AML-193 (cell line): ENCODE measurements around the gene UCN.
"Not testable (repeated sequence)": the region's sequence is repeated elsewhere in the genome, so short reads cannot be mapped to it uniquely, and the experiment has no call there.

ENCODE experiments used
- DNase-seq, 2 experiments: peaks; one replicate each; lab custom pipeline; 2025; lab: John Stamatoyannopoulos, UW

UCN gene

GRCh38 chr2:27308359-27308881 lies at the start of gene UCN:
TSS of gene UCN (minus strand) at chr2:27308445. CDS start at chr2:27307895, 550 bp downstream.
- DNase-seq: no peak

- peak; percentile 92 to 95 for DNase-seq
Measured at GRCh38 chr2:27356382-27357181, 48.3 kb upstream of the UCN start, which contains the start of gene GTF3C2. TSS of gene GTF3C2 (minus strand) at chr2:27356764. CDS start at chr2:27343554, 13,210 bp downstream.

- peak; percentile 64 to 69 for DNase-seq
Measured at GRCh38 chr2:27356056-27356381, 47.8 kb upstream of the UCN start.

- no peak for DNase-seq
Measured at GRCh38 chr2:27354597-27354927, 46.3 kb upstream of the UCN start.

DNA sequence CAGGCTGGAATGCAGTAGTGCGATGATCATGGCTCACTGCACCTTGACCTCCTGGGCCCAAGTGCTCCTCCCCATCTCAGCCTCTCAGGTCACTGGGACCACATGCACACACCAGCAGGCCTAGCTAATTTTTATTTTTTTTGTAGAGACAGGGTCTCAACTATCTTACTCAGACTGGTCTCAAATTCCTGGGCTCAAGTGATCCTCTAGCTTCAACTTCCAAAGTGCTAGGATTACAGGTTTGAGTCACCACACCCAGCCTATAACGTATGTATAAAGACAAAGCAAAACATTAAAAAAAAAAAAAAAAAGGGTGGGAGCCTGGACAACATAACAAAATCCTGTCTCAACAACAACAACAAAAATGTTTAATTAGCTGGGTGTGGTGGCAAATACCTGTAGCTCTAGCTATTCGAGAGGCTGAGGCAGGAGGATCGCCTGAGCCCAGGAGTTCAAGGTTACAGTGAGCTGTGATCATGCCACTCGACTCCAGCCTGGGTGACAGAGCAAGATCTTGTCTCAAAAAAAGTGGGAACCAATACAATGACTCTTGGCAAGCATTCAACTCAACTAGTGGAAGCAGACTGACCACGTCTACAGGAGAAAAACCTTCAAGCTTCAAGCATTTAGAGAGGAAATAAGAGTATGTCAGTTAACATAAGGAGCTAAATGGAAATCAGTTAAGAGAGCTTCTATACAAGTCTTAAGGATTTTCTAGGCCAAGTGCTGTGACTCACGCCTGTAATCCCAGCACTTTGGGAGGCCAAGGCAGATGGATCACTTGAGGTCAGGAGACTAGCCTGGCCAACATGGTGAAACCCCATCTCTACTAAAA lies 45.7 kb upstream of the UCN start:
- DNase-seq: peak; percentile 44 to 67

DNA sequence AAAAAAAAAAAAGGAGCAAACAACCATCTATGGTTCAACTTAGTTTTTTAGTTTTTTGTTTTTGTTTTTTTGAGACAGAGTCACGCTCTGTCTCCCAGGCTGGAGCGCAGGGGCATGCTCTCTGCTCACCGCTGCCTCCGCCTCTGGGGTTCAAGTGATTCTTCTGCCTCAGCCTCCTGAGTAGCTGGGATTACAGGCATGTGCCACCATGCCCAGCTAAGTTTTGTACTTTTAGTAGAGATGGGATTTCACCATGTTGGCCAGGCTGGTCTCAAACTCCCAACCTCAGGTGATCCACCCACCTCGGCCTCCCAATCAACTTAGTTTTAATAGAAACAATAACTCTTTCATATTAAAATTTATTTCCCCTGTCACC lies 45.1 kb upstream of the UCN start:
- DNase-seq: not testable (repeated sequence)

DNA sequence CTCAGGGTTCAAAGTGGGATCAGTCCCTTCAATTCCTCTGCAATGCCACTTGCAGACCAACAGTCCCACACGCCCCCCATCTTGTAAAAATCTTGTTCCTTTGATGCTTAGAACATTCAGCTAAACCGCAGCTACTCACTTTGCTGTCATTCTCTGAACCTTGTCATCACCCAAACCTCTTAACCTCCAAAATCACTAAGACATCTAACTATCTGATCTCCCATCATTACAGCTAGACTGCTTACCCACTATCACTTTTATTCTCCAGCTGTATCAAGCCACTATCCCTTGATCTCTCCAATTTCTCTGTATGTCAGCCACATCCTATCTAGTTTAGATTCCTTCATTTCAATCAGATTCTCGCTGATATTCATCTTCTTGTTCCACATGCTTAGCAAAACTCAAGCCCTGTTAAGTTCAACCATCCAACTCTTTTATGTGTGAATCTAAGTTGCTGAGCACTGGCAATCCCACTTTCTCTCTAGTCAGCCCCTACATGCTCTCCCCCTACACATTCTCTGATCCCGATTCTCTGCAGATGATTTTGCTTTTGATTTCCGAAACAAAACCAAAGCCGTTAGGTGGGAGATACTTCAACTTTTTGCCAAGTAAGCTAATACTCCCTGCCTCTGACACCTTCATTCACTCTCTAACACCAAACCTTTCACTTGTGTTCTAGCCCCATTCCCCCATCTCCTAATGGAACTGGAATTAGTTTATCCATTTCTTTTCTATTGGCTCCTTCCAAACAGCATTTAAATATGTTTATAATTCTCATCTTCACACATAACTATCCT lies 43.8 kb upstream of the UCN start:
- no peak for DNase-seq

DNA sequence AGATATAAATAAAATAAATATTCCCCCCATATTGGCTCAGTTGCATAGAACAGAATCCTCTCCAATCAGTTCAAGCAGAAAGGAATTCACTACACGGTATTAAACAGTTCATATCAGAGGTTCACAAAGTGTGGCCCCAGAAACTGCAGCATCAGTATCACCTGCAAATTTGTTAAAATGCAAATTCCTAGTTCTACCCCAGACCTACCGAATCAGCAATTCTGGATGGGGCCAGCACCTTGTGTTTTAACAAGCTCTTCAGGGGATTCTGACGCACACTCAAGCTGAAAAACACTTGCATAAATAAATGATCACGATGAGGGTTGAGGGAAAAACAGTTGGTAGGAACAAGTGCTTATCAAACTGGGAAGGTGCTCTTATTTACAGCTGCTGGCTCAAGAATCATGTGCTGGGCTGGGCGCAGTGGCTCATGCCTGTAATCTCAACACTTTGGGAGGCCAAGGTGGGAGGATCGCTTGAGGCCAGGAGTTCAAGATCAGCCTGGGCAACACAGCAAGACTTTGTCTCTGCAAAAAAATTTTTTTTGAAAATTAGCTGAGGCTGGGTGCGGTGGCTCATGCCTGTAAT lies 42.0 kb upstream of the UCN start:
- no peak for DNase-seq

GRCh38 chr2:27347641-27348040 lies 39.4 kb upstream of the UCN start:
- DNase-seq: no peak

DNA sequence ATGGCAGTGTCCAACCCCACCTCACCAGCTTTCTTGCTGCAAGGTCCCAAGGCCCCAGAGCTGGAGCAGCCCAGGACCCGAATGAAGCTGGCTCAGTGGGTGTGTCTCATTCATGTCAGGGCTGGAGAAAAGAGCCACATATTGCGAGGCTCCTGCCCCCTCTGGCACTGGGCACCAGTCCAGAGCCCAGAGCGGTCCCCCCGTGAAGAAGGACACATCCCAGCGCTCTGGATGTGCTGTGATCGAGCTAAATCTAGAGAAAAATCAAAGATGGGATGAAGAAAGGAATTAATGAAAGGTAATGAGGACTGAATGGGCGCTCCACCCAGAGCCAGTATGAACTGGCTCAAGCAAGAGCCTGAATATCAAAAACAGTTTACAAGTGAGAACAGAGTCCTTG lies 27.9 kb upstream of the UCN start:
- DNase-seq: no peak

GRCh38 chr2:27335311-27335710 lies 27.1 kb upstream of the UCN start:
- no peak for DNase-seq

GRCh38 chr2:27324720-27325119 lies 16.5 kb upstream of the UCN start:
- peak; percentile 6 to 9 for DNase-seq

- DNase-seq: no peak
Measured at GRCh38 chr2:27323596-27324285, 15.5 kb upstream of the UCN start.

GRCh38 chr2:27322766-27323595 lies 14.7 kb upstream of the UCN start, which contains the start of gene MPV17:
TSS of gene MPV17 (minus strand) at chr2:27323097. CDS start at chr2:27322517, 580 bp downstream.
- peak; percentile 84 to 85 for DNase-seq

GRCh38 chr2:27322301-27322765 lies 14.1 kb upstream of the UCN start:
- peak in 1 of 2 experiments; percentile 50 for DNase-seq

- no peak for DNase-seq
Measured at GRCh38 chr2:27320958-27321543, 12.8 kb upstream of the UCN start.

- DNase-seq: not testable (repeated sequence)
Measured at GRCh38 chr2:27319839-27320238, 11.6 kb upstream of the UCN start.

DNA sequence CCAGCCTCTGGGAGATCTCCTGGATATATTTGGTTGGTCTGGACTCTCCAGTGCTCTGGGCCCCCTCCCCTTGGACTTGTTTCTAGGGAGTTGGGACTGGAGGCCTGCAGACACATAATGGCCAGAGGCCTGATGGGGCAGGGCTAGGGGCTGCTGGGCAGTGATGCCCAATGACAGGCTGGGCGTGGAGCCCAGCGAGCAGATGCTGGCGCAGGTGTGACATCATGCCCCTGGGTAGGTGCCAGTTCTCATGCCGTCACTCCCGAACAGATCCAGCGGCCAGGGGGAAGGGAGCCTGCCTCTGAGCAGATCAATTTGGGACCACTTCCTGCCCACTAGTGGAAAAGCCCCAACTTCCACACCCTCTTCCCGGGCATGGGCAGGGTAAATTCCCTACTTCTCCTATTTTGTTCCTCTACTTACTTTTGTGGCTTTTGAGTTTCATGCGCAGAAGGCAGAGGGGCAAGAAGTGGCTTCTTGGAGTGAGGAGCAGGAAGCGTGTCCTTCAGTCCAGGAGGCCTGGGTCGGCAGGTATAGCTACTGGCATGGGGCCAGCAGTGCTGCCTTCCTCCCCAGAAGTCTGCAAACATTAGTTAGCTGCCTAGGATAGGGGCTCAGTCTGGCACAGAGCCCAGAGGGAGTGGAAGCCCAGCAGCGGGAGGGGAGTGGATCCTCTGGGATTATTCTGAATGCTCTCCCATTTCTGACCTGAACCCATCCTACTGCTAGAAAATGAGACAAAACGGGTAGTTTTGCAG lies 8.6 kb upstream of the UCN start:
- no peak for DNase-seq

- DNase-seq: no peak
Measured at GRCh38 chr2:27315122-27315521, 6.9 kb upstream of the UCN start.
